Left hindlimb (tissue), 1 donor: ENCODE data around the gene USP46.

Source experiments
- DNase-seq: peaks from one replicate; pipeline ENCODE4 v3.0.0-alpha.2; 2018

Gene USP46

GRCh38 chr4:52659001-52659721 lies at the start of gene USP46:
Gene USP46, minus strand, starts transcription at chr4:52659301. Its CDS starts 151 bp downstream, at chr4:52659150.
- peak; percentile 91 for DNase-seq

- no peak for DNase-seq
These were observed 45.6 kb upstream of the USP46 start for GRCh38 chr4:52704661-52705060.

GRCh38 chr4:52704133-52704532 lies 45.0 kb upstream of the USP46 start:
- DNase-seq, result no peak

GRCh38 chr4:52701207-52701606 lies 42.1 kb upstream of the USP46 start:
- no peak for DNase-seq

GRCh38 chr4:52694936-52695335 lies 35.8 kb upstream of the USP46 start:
- no peak for DNase-seq

- DNase-seq, result no peak
These were observed 34.4 kb upstream of the USP46 start for GRCh38 chr4:52693492-52693891.

- DNase-seq, result no peak
These were observed 30.0 kb upstream of the USP46 start for GRCh38 chr4:52689096-52689495.

- DNase-seq, result no peak
These were observed 28.6 kb upstream of the USP46 start for GRCh38 chr4:52687696-52688095.

- DNase-seq, result no peak
These were observed 26.2 kb upstream of the USP46 start for GRCh38 chr4:52685316-52685715.

- DNase-seq, result no peak
These were observed 25.8 kb upstream of the USP46 start for GRCh38 chr4:52684896-52685295.

- DNase-seq, result no peak
These were observed 21.3 kb upstream of the USP46 start for GRCh38 chr4:52680381-52680780.

GRCh38 chr4:52676536-52676935 lies 17.4 kb upstream of the USP46 start:
- DNase-seq, result no peak

GRCh38 chr4:52675111-52675510 lies 16.0 kb upstream of the USP46 start:
- no peak for DNase-seq

GRCh38 chr4:52670739-52671138 lies 11.6 kb upstream of the USP46 start:
- DNase-seq, result no peak

- DNase-seq, result no peak
These were observed 11.0 kb upstream of the USP46 start for GRCh38 chr4:52670121-52670520.

GRCh38 chr4:52665592-52665991 lies 6.5 kb upstream of the USP46 start:
- DNase-seq, result no peak

GRCh38 chr4:52664479-52664878 lies 5.4 kb upstream of the USP46 start:
- DNase-seq, result no peak

GRCh38 chr4:52661966-52662690 lies 3.0 kb upstream of the USP46 start:
- no peak for DNase-seq

GRCh38 chr4:52660643-52661042 lies 1.5 kb upstream of the USP46 start:
- no peak for DNase-seq

- peak; percentile 59 for DNase-seq
These were observed 691 bp upstream of the USP46 start for GRCh38 chr4:52659722-52660261.

- peak; percentile 46 for DNase-seq
These were observed 480 bp downstream of the USP46 start for GRCh38 chr4:52658641-52659000.

GRCh38 chr4:52657618-52658501 lies 1.2 kb downstream of the USP46 start:
- DNase-seq, result peak; percentile 56

GRCh38 chr4:52657292-52657617 lies 1.8 kb downstream of the USP46 start:
- DNase-seq, result no peak
